Nephron (organoid): Measurements from ENCODE around the gene XK.

Experiments
- H3K27ac Mint-ChIP-seq, 3 experiments: 2 replicates each; pipeline ENCODE4 v1.8.0; 2020; ENCODE audit warnings: mixed read lengths in 3 of 3, mild to moderate bottlenecking in 2 of 3, moderate library complexity in 1 of 3
- H3K27me3 Mint-ChIP-seq: 2 replicates; pipeline ENCODE4 v1.8.0; 2021; ENCODE audit warnings: low read depth, mild to moderate bottlenecking, moderate library complexity, mixed read lengths
- H3K36me3 Mint-ChIP-seq: 2 replicates; pipeline ENCODE4 v1.8.0; 2020; ENCODE audit warnings: low read depth, mixed read lengths
- H3K4me1 Mint-ChIP-seq: 2 replicates; pipeline ENCODE4 v1.8.0; 2020; ENCODE audit warnings: mixed read lengths
- H3K4me3 Mint-ChIP-seq, 3 experiments: 2 replicates each; pipeline ENCODE4 v1.8.0; 2020; ENCODE audit warnings: mild to moderate bottlenecking in 3 of 3, mixed read lengths in 3 of 3, moderate library complexity in 2 of 3
- H3K9me3 Mint-ChIP-seq: 2 replicates; pipeline ENCODE4 v1.8.0; 2020; ENCODE audit warnings: mixed read lengths
- TF ChIP-seq, protein P1 (sequence below), 3 experiments: fragments of 200-600 bp; sonication (generic); IDR thresholded peaks; one replicate each; pipeline ENCODE4 v1.5.0; 2021; ENCODE audit warnings: antibody characterized with exemption in 3 of 3; ENCODE audit not compliant: unreplicated experiment in 3 of 3

Gene XK

DNA sequence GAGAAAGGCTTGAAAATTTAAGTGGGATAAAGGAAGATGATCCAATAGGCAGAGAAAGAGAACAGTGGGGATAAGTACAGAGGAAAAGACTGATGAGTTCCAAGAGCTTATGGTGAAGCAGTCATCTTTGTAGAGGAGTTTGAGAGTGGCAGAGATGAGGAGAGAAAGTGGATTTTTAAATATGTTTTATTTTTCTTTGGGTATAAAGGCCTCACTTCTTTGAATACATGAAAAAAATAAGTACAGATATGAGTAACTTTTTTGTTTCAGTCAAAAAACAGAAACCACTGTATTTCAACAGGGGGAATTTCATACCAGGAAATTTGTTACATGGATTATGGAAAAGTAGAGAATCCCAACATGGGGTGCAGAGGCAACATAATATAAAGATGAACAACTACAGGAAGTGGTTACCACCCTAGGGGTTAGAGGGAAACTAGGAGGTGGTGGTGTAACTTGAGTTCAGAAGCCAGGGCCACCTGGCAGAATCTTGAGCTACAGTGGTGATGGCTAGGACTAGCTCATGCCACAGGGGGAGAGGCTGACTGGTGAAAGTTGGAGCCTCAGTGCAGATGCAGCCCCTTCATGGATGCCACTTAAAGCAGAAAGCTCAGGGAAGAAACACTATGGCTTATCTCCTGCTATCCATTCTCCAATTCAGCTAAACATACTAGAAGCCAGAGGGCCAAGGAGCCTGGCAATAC lies 90.8 kb downstream of the XK start:
- Mint-ChIP-seq H3K36me3 (no peaks in the 10 kb centered on the region), H3K27me3 (no peaks in the 10 kb centered on the region), H3K4me1 (no peaks in the 10 kb centered on the region), H3K27ac (no peak overlapping the region), H3K4me3 (no peak overlapping the region), H3K9me3 (no peaks in the 10 kb centered on the region)
- TF ChIP-seq, protein P1, sequence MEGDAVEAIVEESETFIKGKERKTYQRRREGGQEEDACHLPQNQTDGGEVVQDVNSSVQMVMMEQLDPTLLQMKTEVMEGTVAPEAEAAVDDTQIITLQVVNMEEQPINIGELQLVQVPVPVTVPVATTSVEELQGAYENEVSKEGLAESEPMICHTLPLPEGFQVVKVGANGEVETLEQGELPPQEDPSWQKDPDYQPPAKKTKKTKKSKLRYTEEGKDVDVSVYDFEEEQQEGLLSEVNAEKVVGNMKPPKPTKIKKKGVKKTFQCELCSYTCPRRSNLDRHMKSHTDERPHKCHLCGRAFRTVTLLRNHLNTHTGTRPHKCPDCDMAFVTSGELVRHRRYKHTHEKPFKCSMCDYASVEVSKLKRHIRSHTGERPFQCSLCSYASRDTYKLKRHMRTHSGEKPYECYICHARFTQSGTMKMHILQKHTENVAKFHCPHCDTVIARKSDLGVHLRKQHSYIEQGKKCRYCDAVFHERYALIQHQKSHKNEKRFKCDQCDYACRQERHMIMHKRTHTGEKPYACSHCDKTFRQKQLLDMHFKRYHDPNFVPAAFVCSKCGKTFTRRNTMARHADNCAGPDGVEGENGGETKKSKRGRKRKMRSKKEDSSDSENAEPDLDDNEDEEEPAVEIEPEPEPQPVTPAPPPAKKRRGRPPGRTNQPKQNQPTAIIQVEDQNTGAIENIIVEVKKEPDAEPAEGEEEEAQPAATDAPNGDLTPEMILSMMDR (IDR thresholded peaks at IDR 0.05; ENCODE audit: unreplicated experiment in 3 of 3): no peak

DNA sequence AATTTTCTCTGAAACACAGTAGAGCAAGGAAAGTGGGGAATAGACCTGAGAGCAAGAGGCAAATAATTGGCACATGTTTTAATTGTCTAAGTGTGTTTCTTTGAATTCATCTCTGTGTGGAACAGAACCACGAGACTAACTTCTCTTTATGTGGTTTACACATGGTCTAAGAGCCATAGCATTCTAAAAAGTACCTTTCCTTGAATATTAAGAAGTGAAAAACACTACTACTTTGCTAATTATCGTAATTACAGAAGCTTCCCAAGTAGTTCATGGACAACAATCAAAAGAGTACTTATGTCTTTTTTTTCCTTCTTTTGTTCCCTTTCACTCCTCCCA lies 91.4 kb downstream of the XK start:
- Mint-ChIP-seq H3K9me3 (no peaks in the 10 kb centered on the region), H3K27ac (no peak overlapping the region), H3K27me3 (no peaks in the 10 kb centered on the region), H3K4me3 (no peak overlapping the region), H3K4me1 (no peaks in the 10 kb centered on the region), H3K36me3 (no peaks in the 10 kb centered on the region)
- TF ChIP-seq, protein P1 (IDR thresholded peaks at IDR 0.05; ENCODE audit: unreplicated experiment in 3 of 3): no peak

DNA sequence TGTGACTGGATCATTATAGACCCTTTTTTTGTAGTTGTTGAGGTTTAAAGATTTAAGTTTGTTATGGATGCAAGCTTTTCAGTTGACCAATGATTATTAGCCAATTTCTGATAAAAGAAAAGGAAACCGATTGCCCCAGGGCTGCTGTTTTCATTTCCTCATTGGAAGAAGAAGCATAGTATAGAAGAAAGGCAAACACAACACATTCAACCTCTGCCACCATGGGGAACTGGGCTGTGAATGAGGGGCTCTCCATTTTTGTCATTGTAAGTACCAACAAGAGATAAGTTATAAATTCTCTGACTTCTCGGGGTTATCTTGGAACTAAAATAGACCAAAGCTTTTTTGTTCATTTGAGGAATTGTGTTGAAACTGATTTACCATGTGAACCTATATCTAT lies 94.3 kb downstream of the XK start, which contains the start of gene CYBB:
CYBB (plus strand) TSS at position 203 of the 400 bp plus-strand sequence; CDS start at position 222, 19 bp downstream.
- TF ChIP-seq, protein P1 (IDR thresholded peaks at IDR 0.05; ENCODE audit: unreplicated experiment in 3 of 3): no peak
- Mint-ChIP-seq H3K27me3 (no peaks in the 10 kb centered on the region), H3K4me1 (no peaks in the 10 kb centered on the region), H3K4me3 (no peak within 1 kb of the TSS), H3K9me3 (no peaks in the 10 kb centered on the region), H3K36me3 (no peaks in the 10 kb centered on the region), H3K27ac (no peak within 1 kb of the TSS)

DNA sequence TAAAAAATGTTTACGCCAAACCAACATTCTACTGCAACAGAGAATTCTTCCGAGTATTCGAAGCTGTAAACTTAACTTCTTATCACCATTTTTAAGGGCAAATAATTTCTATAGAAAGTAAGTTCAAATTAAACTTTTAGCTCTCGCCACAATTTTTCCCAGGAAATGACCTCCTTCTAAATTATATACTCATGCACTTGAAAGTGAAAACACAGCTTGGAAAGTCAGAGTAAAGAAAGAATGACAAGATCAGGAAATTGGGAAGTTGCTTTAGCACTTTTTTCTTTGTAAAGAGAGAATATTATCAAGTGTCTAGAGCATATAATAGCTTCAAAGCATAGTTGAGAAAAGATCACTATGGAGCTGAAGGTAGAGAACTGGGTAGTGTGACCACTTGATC lies 95.5 kb downstream of the XK start:
- Mint-ChIP-seq H3K27me3 (no peaks in the 10 kb centered on the region), H3K4me1 (no peaks in the 10 kb centered on the region), H3K36me3 (no peaks in the 10 kb centered on the region), H3K9me3 (no peaks in the 10 kb centered on the region), H3K27ac (no peak overlapping the region), H3K4me3 (no peak overlapping the region)
- TF ChIP-seq, protein P1 (IDR thresholded peaks at IDR 0.05; ENCODE audit: unreplicated experiment in 3 of 3): no peak
